Tibial nerve (tissue), 3 donors: ENCODE measurements around the gene BRS3.

Experiments
- POLR2A ChIP-seq, 2 donors: fragments of 450-650 bp; IDR thresholded peaks; one replicate each; pipeline ENCODE4 v1.6.1; 2017; ENCODE audit warnings: antibody characterized with exemption in 2 of 2, mild to moderate bottlenecking in 2 of 2, moderate library complexity in 2 of 2
- TF ChIP-seq, protein P1 (sequence below), 5 experiments: fragments of 200-600 bp in 3 of 5; fragments of 450-650 bp in 2 of 5; sonication (generic) in 3 of 5; IDR thresholded peaks; one replicate each; pipeline ENCODE4 v1.5.1; 2016 to 2019; ENCODE audit warnings: antibody characterized with exemption in 5 of 5, mild to moderate bottlenecking in 3 of 5, moderate library complexity in 2 of 5

DNA sequence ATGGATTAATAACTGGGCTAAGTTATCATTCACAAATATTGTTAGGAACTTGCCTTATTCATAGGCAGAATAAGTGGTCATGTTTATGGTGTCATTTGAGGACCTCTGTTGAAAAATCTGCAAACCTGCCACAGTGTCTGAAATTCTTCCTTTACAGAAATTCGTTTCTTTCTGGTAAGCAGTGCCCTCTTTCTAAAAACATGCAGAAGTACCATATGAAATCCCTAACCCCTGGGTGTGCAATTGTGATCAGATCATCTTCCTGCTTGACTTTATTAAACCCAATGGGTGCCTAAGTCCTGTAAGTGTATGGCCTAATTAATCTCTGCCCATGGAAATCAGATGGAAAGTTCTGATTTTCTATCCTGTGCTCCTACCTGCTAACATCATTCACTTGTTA lies 5.3 kb downstream of the BRS3 start:
- no peak for TF ChIP-seq POLR2A (IDR thresholded peaks at IDR 0.05)
- TF ChIP-seq, protein P1, sequence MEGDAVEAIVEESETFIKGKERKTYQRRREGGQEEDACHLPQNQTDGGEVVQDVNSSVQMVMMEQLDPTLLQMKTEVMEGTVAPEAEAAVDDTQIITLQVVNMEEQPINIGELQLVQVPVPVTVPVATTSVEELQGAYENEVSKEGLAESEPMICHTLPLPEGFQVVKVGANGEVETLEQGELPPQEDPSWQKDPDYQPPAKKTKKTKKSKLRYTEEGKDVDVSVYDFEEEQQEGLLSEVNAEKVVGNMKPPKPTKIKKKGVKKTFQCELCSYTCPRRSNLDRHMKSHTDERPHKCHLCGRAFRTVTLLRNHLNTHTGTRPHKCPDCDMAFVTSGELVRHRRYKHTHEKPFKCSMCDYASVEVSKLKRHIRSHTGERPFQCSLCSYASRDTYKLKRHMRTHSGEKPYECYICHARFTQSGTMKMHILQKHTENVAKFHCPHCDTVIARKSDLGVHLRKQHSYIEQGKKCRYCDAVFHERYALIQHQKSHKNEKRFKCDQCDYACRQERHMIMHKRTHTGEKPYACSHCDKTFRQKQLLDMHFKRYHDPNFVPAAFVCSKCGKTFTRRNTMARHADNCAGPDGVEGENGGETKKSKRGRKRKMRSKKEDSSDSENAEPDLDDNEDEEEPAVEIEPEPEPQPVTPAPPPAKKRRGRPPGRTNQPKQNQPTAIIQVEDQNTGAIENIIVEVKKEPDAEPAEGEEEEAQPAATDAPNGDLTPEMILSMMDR (IDR thresholded peaks at IDR 0.05) = no peak
